Fibroblast of mammary gland (primary cell): Measurements from ENCODE around the gene PLOD3.

Experiments
- DNase-seq: peaks from one replicate; pipeline ENCODE4 v3.0.0-alpha.2; 2010; ENCODE audit warnings: low read depth
- H3K4me3 ChIP-seq: 2 replicates; pipeline ENCODE4 v1.5.1; 2011; ENCODE audit warnings: low read depth, mild to moderate bottlenecking, low read length, moderate library complexity; ENCODE audit not compliant: control insufficient read depth
- CTCF ChIP-seq: conservative IDR thresholded peaks from 2 replicates; pipeline ENCODE4 v1.5.1; 2011; ENCODE audit warnings: low read depth, low read length, inconsistent platforms; ENCODE audit not compliant: control insufficient read depth, insufficient read depth

Gene PLOD3

GRCh38 chr7:101250324-101250723, 32.9 kb upstream of the PLOD3 start:
- no peak for TF ChIP-seq CTCF
- H3K4me3 ChIP-seq, result no peak overlapping the region
- no peak for DNase-seq

- no peak overlapping the region for H3K4me3 ChIP-seq
- no peak for TF ChIP-seq CTCF
- no peak for DNase-seq
Observed at GRCh38 chr7:101248276-101248675, 30.9 kb upstream of the PLOD3 start.

GRCh38 chr7:101245147-101245668, 27.8 kb upstream of the PLOD3 start:
- TF ChIP-seq CTCF, result no peak
- DNase-seq, result no peak
- peak overlapping the region; percentile 96 for H3K4me3 ChIP-seq

GRCh38 chr7:101244375-101245146, 27.2 kb upstream of the PLOD3 start, which contains the start of gene FIS1:
TSS of gene FIS1 (minus strand) at chr7:101245081. CDS start at chr7:101245004, 77 bp downstream.
- peak within 1 kb of the TSS; percentile 96 for H3K4me3 ChIP-seq
- DNase-seq, result peak; percentile 84
- TF ChIP-seq CTCF, result peak; percentile 63

- DNase-seq, result peak; percentile 53
- TF ChIP-seq CTCF, result no peak
- peak overlapping the region; percentile 96 for H3K4me3 ChIP-seq
Observed at GRCh38 chr7:101243646-101244374, 26.4 kb upstream of the PLOD3 start.

- DNase-seq, result no peak
- no peak overlapping the region for H3K4me3 ChIP-seq
- TF ChIP-seq CTCF, result no peak
Observed at GRCh38 chr7:101241443-101242349, 24.3 kb upstream of the PLOD3 start.
